IMR-90 (cell line): ENCODE data around the gene GLRA3. TPM values are rescaled to one million over a fixed set of nuclear protein-coding genes. Genes with fewer than 3 reads are reported as not detected.

ENCODE experiments used
- ATAC-seq: fragments of 200-7000 bp; cut with Tn5 transposase; 2 replicates; pipeline ENCODE4 v1.9.1; 2020; ENCODE audit warnings: low read depth, mild to moderate bottlenecking, moderate library complexity
- Bru-seq: library from RNA; stranded (reverse); fragments of 400-500 nt; gene quantifications from one replicate; lab custom pipeline; 2021; lab: Mats Ljungman, UMichigan
- BruChase-seq, 2 experiments: library from RNA; stranded (reverse); fragments of 400-500 nt; gene quantifications; one replicate each; lab custom pipeline; 2021; lab: Mats Ljungman, UMichigan
- BruUV-seq: library from RNA; stranded (reverse); fragments of 400-500 nt; replicated peaks from 2 replicates; lab custom pipeline; 2021; lab: Mats Ljungman, UMichigan
- CTCF ChIA-PET: fragments of 300-600 bp; formaldehyde crosslinking; extraction: SDS; loops from one replicate; lab custom pipeline; 2021; ENCODE audit warnings: antibody characterized with exemption; lab: Yijun Ruan, JAX
- POLR2A ChIA-PET: fragments of 300-600 bp; sonication (Branson Sonifier 250); formaldehyde crosslinking; loops from one replicate; lab custom pipeline; 2022; ENCODE audit warnings: antibody characterized with exemption; ENCODE audit not compliant: unreplicated experiment; lab: Charles Lee
- DNase-seq: peaks from one replicate; pipeline ENCODE4 v3.0.0; 2013
- H2AFZ ChIP-seq: replicated peaks from 2 replicates; pipeline ENCODE3; 2013; ENCODE audit warnings: low read length, mild to moderate bottlenecking; ENCODE audit not compliant: poor library complexity
- H2AK5ac ChIP-seq: 2 replicates; pipeline ENCODE4 v1.6.1; 2013; ENCODE audit warnings: low read depth, low read length, inconsistent platforms
- H2AK9ac ChIP-seq: replicated peaks from 2 replicates; pipeline ENCODE3; 2013; ENCODE audit warnings: mild to moderate bottlenecking, low read depth, low read length, moderate library complexity; ENCODE audit not compliant: poor library complexity
- H2BK120ac ChIP-seq: 2 replicates; pipeline ENCODE4 v1.6.1; 2013; ENCODE audit warnings: low read depth, low read length, inconsistent platforms
- H2BK15ac ChIP-seq: 3 replicates; pipeline ENCODE4 v1.6.1; 2013; ENCODE audit warnings: low read depth, low read length, inconsistent platforms
- H2BK20ac ChIP-seq: 2 replicates; pipeline ENCODE4 v1.6.1; 2013; ENCODE audit warnings: low read depth, mild to moderate bottlenecking, inconsistent platforms, low read length, moderate library complexity
- H2BK5ac ChIP-seq: 2 replicates; pipeline ENCODE4 v1.6.1; 2013; ENCODE audit warnings: mild to moderate bottlenecking, low read depth, low read length, inconsistent platforms; ENCODE audit not compliant: poor library complexity, severe bottlenecking
- H3K14ac ChIP-seq: replicated peaks from 2 replicates; pipeline ENCODE4 v1.6.1; 2013; ENCODE audit warnings: low read depth, low read length, inconsistent platforms
- H3K18ac ChIP-seq: 2 replicates; pipeline ENCODE4 v1.6.1; 2013; ENCODE audit warnings: low read depth, low read length, control low read depth
- H3K23ac ChIP-seq: 2 replicates; pipeline ENCODE4 v1.6.1; 2013; ENCODE audit warnings: low read depth, low read length, inconsistent platforms
- H3K27ac ChIP-seq: 2 replicates; pipeline ENCODE4 v1.5.1; 2013; ENCODE audit warnings: mild to moderate bottlenecking, control low read depth, low read length; ENCODE audit not compliant: insufficient read depth
- H3K27me3 ChIP-seq: 2 replicates; pipeline ENCODE4 v1.6.1; 2013; ENCODE audit warnings: low read length; ENCODE audit not compliant: control insufficient read depth, insufficient read depth
- H3K36me3 ChIP-seq: 2 replicates; pipeline ENCODE4 v1.6.1; 2013; ENCODE audit warnings: low read length, mixed read lengths; ENCODE audit not compliant: control insufficient read depth, insufficient read depth
- H3K4ac ChIP-seq: 2 replicates; pipeline ENCODE4 v1.6.1; 2013; ENCODE audit warnings: low read depth, low read length, inconsistent platforms
- H3K4me1 ChIP-seq: 2 replicates; pipeline ENCODE4 v1.6.1; 2013; ENCODE audit warnings: low read length, mixed read lengths; ENCODE audit not compliant: control insufficient read depth, insufficient read depth
- H3K4me2 ChIP-seq: 2 replicates; pipeline ENCODE4 v1.6.1; 2013; ENCODE audit warnings: low read depth, mild to moderate bottlenecking, control low read depth, low read length, moderate library complexity
- H3K4me3 ChIP-seq: 2 replicates; pipeline ENCODE4 v1.5.1; 2013; ENCODE audit warnings: low read depth, mild to moderate bottlenecking, control low read depth, low read length, moderate library complexity; ENCODE audit not compliant: insufficient read depth
- H3K56ac ChIP-seq: 2 replicates; pipeline ENCODE4 v1.6.1; 2013; ENCODE audit warnings: low read length, inconsistent platforms; ENCODE audit not compliant: insufficient read depth; ENCODE audit errors: extremely low read depth
- H3K79me1 ChIP-seq, 2 experiments: 2 replicates each; pipeline ENCODE4 v1.6.1; 2013; ENCODE audit warnings: low read length in 2 of 2, inconsistent platforms in 1 of 2, low read depth in 1 of 2
- H3K9ac ChIP-seq: 2 replicates; pipeline ENCODE4 v1.6.1; 2013; ENCODE audit warnings: low read depth, low read length, control low read depth
- H3K9me1 ChIP-seq: 2 replicates; pipeline ENCODE4 v1.6.1; 2013; ENCODE audit warnings: low read length, inconsistent platforms; ENCODE audit not compliant: insufficient read depth
- H3K9me3 ChIP-seq: 2 replicates; pipeline ENCODE4 v1.6.1; 2013; ENCODE audit warnings: low read length; ENCODE audit not compliant: control insufficient read depth, insufficient read depth
- H4K20me1 ChIP-seq: 2 replicates; pipeline ENCODE4 v1.6.1; 2013; ENCODE audit warnings: low read length, inconsistent platforms; ENCODE audit not compliant: insufficient read depth
- H4K5ac ChIP-seq: 2 replicates; pipeline ENCODE4 v1.6.1; 2013; ENCODE audit warnings: mild to moderate bottlenecking, low read depth, low read length, control low read depth
- H4K8ac ChIP-seq, 2 experiments: 2 replicates each; pipeline ENCODE4 v1.6.1; 2013; ENCODE audit warnings: low read depth in 2 of 2, low read length in 2 of 2, control low read depth in 1 of 2, inconsistent platforms in 1 of 2
- H4K91ac ChIP-seq: 2 replicates; pipeline ENCODE4 v1.6.1; 2013; ENCODE audit warnings: low read depth, low read length, inconsistent platforms; ENCODE audit not compliant: insufficient read depth
- MAZ ChIP-seq: IDR thresholded peaks from 2 replicates; pipeline ENCODE4 v1.6.1; 2012; ENCODE audit warnings: low read depth, mild to moderate bottlenecking, low read length, improper control_type of control experiment, moderate library complexity, borderline replicate concordance
- NFE2L2 ChIP-seq: fragments of 150-350 bp; IDR thresholded peaks from 2 replicates; pipeline ENCODE4 v1.6.1; 2016; ENCODE audit warnings: low read depth, mild to moderate bottlenecking, low read length
- POLR2A ChIP-seq: IDR thresholded peaks from 2 replicates; pipeline ENCODE4 v1.6.1; 2012; ENCODE audit warnings: mild to moderate bottlenecking, low read depth, low read length
- RAD21 ChIP-seq: IDR thresholded peaks from 2 replicates; pipeline ENCODE4 v1.6.1; 2012; ENCODE audit warnings: low read length, improper control_type of control experiment
- RCOR1 ChIP-seq: IDR thresholded peaks from 2 replicates; pipeline ENCODE4 v1.6.1; 2012; ENCODE audit warnings: mild to moderate bottlenecking, low read length, improper control_type of control experiment; ENCODE audit not compliant: insufficient replicate concordance
- RFX5 ChIP-seq: IDR thresholded peaks from 2 replicates; pipeline ENCODE4 v1.8.0; 2012; ENCODE audit warnings: low read depth, mild to moderate bottlenecking, low read length, moderate library complexity
- WGBS, 2 experiments: methylation state at CpG; one replicate each; pipeline versions ENCODE4 v1.1.5 to v1.1.7; 2013; ENCODE audit warnings: missing lambda C conversion rate in 2 of 2; ENCODE audit not compliant: insufficient read length in 1 of 2; ENCODE audit errors: extremely low coverage in 2 of 2; 5-methylcytosine and 5-hydroxymethylcytosine counted together
- dilution Hi-C: fragments of 300-500 bp; cut with HindIII; formaldehyde crosslinking; loops from one replicate; pipeline ENCODE4 v1.14.3; 2018; ENCODE audit warnings: low sequenced_read_pairs; ENCODE audit not compliant: unreplicated experiment
- in situ Hi-C: fragments of 300-500 bp; cut with MboI; formaldehyde crosslinking; loops from 3 replicates; pipeline ENCODE4 v1.14.3; 2019; ENCODE audit warnings: low sequenced_read_pairs, inconsistent platforms, mixed read lengths
- intact Hi-C: fragments of 100-400 bp; cut with micrococcal nuclease; formaldehyde crosslinking; loops from 2 replicates; pipeline ENCODE4 v1.10.0; 2022
- long read RNA-seq: library from polyadenylated mRNA; unstranded; transcript quantifications from one replicate; pipeline ENCODE4 v2.0.0, GENCODE V29; 2021; ENCODE audit not compliant: unreplicated experiment
- polyA plus RNA-seq, 3 experiments: library from polyadenylated mRNA; depleted of rRNA; stranded (reverse); fragments of >200 nt; gene quantifications; 2 replicates each; pipeline ENCODE4 v1.2.3, GENCODE V29; 2012; ENCODE audit warnings: low replicate concordance in 1 of 3
- total RNA-seq: library from RNA; depleted of rRNA; stranded (reverse); fragments of >200 nt; gene quantifications from 2 replicates; pipeline ENCODE4 v1.2.3, GENCODE V29; 2012; rRNA removed
- TF ChIP-seq, protein P1 (sequence below): fragments of 150-350 bp; IDR thresholded peaks from 2 replicates; pipeline ENCODE4 v1.6.1; 2016; ENCODE audit warnings: low read depth, mild to moderate bottlenecking, low read length, moderate library complexity, borderline replicate concordance
- TF ChIP-seq, protein P2 (sequence below): fragments of 150-350 bp; IDR thresholded peaks from 2 replicates; pipeline ENCODE4 v1.6.1; 2017; ENCODE audit warnings: mild to moderate bottlenecking, antibody characterized with exemption, low read length, low read depth

GLRA3 gene
- not detected in 2 replicates for total RNA-seq
- not detected in 2 replicates for polyA plus RNA-seq (2012; rRNA removed)
- not detected in 2 replicates for polyA plus RNA-seq (2012; cell fraction: cytosol; rRNA removed)
- polyA plus RNA-seq (2012; cell fraction: nucleus; rRNA removed; ENCODE audit: low replicate concordance), result not detected in 2 replicates
- percentile 1 among the genes with signal in this experiment for Bru-seq, nascent RNA
- BruChase-seq, experiment 1, labeled RNA remaining after a 6-hour chase, result percentile 2 among the genes with signal in this experiment
- percentile 0 among the genes with signal in this experiment for BruChase-seq, experiment 2, labeled RNA remaining after a 2-hour chase
- long read RNA-seq, result 0 reads

DNA sequence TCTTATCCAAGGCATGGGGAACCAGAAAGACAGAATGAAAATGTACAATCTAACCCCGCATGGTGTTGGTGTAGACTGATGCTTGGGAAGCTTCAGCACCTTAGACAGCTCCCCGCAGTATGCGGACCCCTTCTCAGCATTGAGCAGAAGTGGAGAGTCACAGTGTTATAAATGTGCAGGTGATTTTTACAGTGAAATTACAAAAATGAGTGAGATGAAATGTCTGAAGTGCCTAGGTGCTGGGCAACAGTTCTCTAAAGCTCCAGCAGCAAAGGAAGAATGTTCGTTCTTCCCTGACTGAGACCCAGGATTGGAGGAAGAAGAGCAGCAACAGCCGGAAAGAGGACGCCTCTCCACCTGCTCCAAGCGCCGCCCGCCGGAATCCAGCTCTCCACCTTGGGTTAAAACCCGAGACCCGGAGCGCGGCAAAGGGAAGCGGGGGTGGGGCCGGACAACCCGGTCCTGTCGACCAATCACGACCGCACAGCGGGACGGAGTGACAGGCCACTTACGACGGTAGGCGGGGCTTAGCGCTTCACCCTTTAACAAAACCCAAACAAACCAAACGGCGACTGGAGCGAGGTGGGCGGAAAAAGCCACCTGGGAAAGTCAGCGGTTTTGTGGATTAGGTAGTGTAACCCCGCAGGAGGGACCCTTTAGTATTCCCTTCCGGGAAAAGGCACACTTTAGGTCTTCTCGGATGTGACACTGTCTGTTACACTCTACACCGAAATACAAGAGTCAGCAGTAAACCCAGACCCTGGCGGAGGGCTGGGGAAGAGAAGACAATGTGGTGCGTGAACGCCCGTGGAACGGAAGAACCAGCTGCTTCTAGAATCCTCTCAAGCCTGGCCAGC is at the start of gene GLRA3:
Gene GLRA3, minus strand, starts transcription at position 403 of the 857 bp plus-strand sequence. CDS start 436 bp downstream, outside the sequence.
- TF ChIP-seq MAZ (no peak), POLR2A (no peak), RAD21 (no peak), RFX5 (no peak), RCOR1 (no peak), NFE2L2 (no peak)
- TF ChIP-seq, protein P1, sequence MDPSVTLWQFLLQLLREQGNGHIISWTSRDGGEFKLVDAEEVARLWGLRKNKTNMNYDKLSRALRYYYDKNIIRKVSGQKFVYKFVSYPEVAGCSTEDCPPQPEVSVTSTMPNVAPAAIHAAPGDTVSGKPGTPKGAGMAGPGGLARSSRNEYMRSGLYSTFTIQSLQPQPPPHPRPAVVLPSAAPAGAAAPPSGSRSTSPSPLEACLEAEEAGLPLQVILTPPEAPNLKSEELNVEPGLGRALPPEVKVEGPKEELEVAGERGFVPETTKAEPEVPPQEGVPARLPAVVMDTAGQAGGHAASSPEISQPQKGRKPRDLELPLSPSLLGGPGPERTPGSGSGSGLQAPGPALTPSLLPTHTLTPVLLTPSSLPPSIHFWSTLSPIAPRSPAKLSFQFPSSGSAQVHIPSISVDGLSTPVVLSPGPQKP, result no peak
- TF ChIP-seq, protein P2, sequence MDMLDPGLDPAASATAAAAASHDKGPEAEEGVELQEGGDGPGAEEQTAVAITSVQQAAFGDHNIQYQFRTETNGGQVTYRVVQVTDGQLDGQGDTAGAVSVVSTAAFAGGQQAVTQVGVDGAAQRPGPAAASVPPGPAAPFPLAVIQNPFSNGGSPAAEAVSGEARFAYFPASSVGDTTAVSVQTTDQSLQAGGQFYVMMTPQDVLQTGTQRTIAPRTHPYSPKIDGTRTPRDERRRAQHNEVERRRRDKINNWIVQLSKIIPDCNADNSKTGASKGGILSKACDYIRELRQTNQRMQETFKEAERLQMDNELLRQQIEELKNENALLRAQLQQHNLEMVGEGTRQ, result no peak
- no peak for ATAC-seq
- dilution Hi-C loops (no loop called here), intact Hi-C loops (no loop called here), in situ Hi-C loops (no loop called here)
- H2BK120ac ChIP-seq, result no peak within 1 kb of the TSS
- CTCF ChIA-PET, result no interaction called here
- POLR2A ChIA-PET, result no interaction called here
- no peak within 1 kb of the TSS for H2AK5ac ChIP-seq
- whole genome bisulfite sequencing, 2 experiments, result 10% methylated on average over 2 of the region's 40 CpGs; no CpG with 5 or more reads in 1 of the 2 experiments
- H3K9ac ChIP-seq, result no peak within 1 kb of the TSS
- no peaks in the 10 kb centered on the region for H3K9me1 ChIP-seq
- H3K27ac ChIP-seq, result no peak within 1 kb of the TSS
- H3K79me1 ChIP-seq, result no peaks in the 10 kb centered on the region
- no peaks in the 10 kb centered on the region for H4K20me1 ChIP-seq
- DNase-seq, result no peak
- no peak within 1 kb of the TSS for H2BK5ac ChIP-seq
- H3K4me3 ChIP-seq, result no peak within 1 kb of the TSS
- H3K9me3 ChIP-seq, result peaks cover 2% of the 10 kb centered on the region; the same call in 1 of the 2 replicates
- H2AFZ ChIP-seq, result no peak within 1 kb of the TSS
- H2BK20ac ChIP-seq, result no peak within 1 kb of the TSS
- no peak within 1 kb of the TSS for H3K14ac ChIP-seq
- H3K4ac ChIP-seq, result no peak within 1 kb of the TSS
- H2BK15ac ChIP-seq, result no peak within 1 kb of the TSS
- H3K23ac ChIP-seq, result no peak within 1 kb of the TSS
- H3K4me1 ChIP-seq, result no peaks in the 10 kb centered on the region
- no TSS peak for BruUV-seq
- H3K36me3 ChIP-seq, result no peaks in the 10 kb centered on the region
- no peak within 1 kb of the TSS for H2AK9ac ChIP-seq
- H3K4me2 ChIP-seq, result no peak within 1 kb of the TSS
- H3K56ac ChIP-seq, result no peak within 1 kb of the TSS
- H4K91ac ChIP-seq, result no peak within 1 kb of the TSS
- no peak within 1 kb of the TSS for H3K18ac ChIP-seq
- H4K8ac ChIP-seq, result no peak within 1 kb of the TSS
- H4K5ac ChIP-seq, result no peak within 1 kb of the TSS
- no peaks in the 10 kb centered on the region for H3K27me3 ChIP-seq
